ENCODE results near the gene TBC1D9B.

The TBC1D9B gene

GRCh38 chr5:179914032-179914755 is 6.5 kb upstream of the TBC1D9B start:
- Histone ChIP-seq H3K9me3 (no peaks in the 10 kb centered on the region), H3K4me1 (ENCODE audit: control insufficient read depth in 1 of 2, insufficient read depth in 1 of 2, low read depth in 1 of 2, low read length in 1 of 2) (peaks cover 17 to 22% of the 10 kb centered on the region in 2 experiments), H3K27me3 (no peaks in the 10 kb centered on the region), H3K36me3 (no peaks in the 10 kb centered on the region), H3K4me3 (ENCODE audit: low read depth in 1 of 2, low read length in 1 of 2) (no peak overlapping the region), H3K27ac (no peak overlapping the region)
- TF ChIP-seq CTCF (IDR thresholded peaks at IDR 0.05), result no peak

GRCh38 chr5:179913461-179913860 is 5.8 kb upstream of the TBC1D9B start:
- Histone ChIP-seq H3K9me3 (no peaks in the 10 kb centered on the region), H3K27ac (no peak overlapping the region), H3K4me3 (ENCODE audit: low read depth in 1 of 2, low read length in 1 of 2) (no peak overlapping the region), H3K4me1 (ENCODE audit: control insufficient read depth in 1 of 2, insufficient read depth in 1 of 2, low read depth in 1 of 2, low read length in 1 of 2) (peaks cover 18 to 26% of the 10 kb centered on the region in 2 experiments), H3K27me3 (no peaks in the 10 kb centered on the region), H3K36me3 (no peaks in the 10 kb centered on the region)
- no peak for TF ChIP-seq CTCF (IDR thresholded peaks at IDR 0.05)

- Histone ChIP-seq H3K9me3 (no peaks in the 10 kb centered on the region), H3K4me1 (ENCODE audit: control insufficient read depth in 1 of 2, insufficient read depth in 1 of 2, low read depth in 1 of 2, low read length in 1 of 2) (peaks cover 23 to 31% of the 10 kb centered on the region in 2 experiments)
- TF ChIP-seq CTCF (IDR thresholded peaks at IDR 0.05), result no peak
Observed at GRCh38 chr5:179912951-179913350, 5.3 kb upstream of the TBC1D9B start.

GRCh38 chr5:179912386-179912785 is 4.7 kb upstream of the TBC1D9B start:
- no peak for TF ChIP-seq CTCF (IDR thresholded peaks at IDR 0.05)
- Histone ChIP-seq H3K27me3 (no peaks in the 10 kb centered on the region), H3K4me3 (ENCODE audit: low read depth in 1 of 2, low read length in 1 of 2) (no peak overlapping the region), H3K27ac (no peak overlapping the region), H3K9me3 (no peaks in the 10 kb centered on the region), H3K36me3 (no peaks in the 10 kb centered on the region), H3K4me1 (ENCODE audit: control insufficient read depth in 1 of 2, insufficient read depth in 1 of 2, low read depth in 1 of 2, low read length in 1 of 2) (peaks cover 21 to 27% of the 10 kb centered on the region in 2 experiments)

More at GRCh38 chr5:179912951-179913350, 5.3 kb upstream of the TBC1D9B start:
- no peak overlapping the region for H3K4me3 ChIP-seq (ENCODE audit: low read depth in 1 of 2, low read length in 1 of 2)
- H3K27me3 ChIP-seq, result no peaks in the 10 kb centered on the region
- no peak overlapping the region for H3K27ac ChIP-seq
- no peaks in the 10 kb centered on the region for H3K36me3 ChIP-seq

DNA sequence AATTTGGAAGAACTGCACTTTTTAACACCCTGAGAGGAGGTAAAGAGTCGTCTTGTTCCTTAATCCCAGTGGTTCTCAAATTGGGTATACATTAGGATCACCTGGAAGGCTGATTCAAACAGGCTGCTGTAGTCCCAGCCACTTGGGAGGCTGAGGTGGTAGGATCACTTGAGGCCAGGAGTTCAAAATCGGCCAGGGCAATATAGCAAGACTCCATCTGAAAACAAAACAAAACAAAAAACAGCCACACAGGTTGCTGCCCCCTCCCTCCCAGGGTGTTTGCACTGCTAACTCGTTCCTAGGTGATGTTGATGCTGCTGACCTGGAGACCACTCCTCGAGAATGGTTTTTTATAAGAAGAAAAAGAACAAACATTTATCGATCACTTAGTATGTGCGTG is 1.5 kb upstream of the TBC1D9B start:
- H3K4me3 ChIP-seq (ENCODE audit: low read depth in 1 of 2, low read length in 1 of 2), result no peak overlapping the region
- H3K9me3 ChIP-seq, result no peaks in the 10 kb centered on the region
- peaks cover 26% of the 10 kb centered on the region in 2 experiments for H3K4me1 ChIP-seq (ENCODE audit: control insufficient read depth in 1 of 2, insufficient read depth in 1 of 2, low read depth in 1 of 2, low read length in 1 of 2)
- no peak overlapping the region for H3K27ac ChIP-seq
- H3K27me3 ChIP-seq, result no peaks in the 10 kb centered on the region
- H3K36me3 ChIP-seq, result peaks cover 4% of the 10 kb centered on the region
- TF ChIP-seq CTCF (IDR thresholded peaks at IDR 0.05), result no peak

Data from neutrophil (primary cell).